NCI-H2196 treated with DMSO at 0.1 percent for 48 hours (cell line): Measurements from ENCODE around the gene TCERG1L.
"Not testable (repeated sequence)": the region's sequence is repeated elsewhere in the genome, so short reads cannot be mapped to it uniquely, and the experiment has no call there.

Experiments
- DNase-seq: peaks from one replicate; lab custom pipeline; 2025; ENCODE audit not compliant: unreplicated experiment; lab: John Stamatoyannopoulos, UW

TCERG1L gene

GRCh38 chr10:131149586-131149985 lies 161.9 kb downstream of the TCERG1L start:
- DNase-seq = no peak

GRCh38 chr10:131149111-131149510 lies 162.4 kb downstream of the TCERG1L start:
- DNase-seq = no peak

GRCh38 chr10:131148270-131148669 lies 163.3 kb downstream of the TCERG1L start:
- no peak for DNase-seq

- no peak for DNase-seq
These were observed 164.1 kb downstream of the TCERG1L start for GRCh38 chr10:131147301-131147975.

- no peak for DNase-seq
These were observed 164.7 kb downstream of the TCERG1L start for GRCh38 chr10:131146790-131147189.

- DNase-seq = no peak
These were observed 165.8 kb downstream of the TCERG1L start for GRCh38 chr10:131145756-131146155.

- no peak for DNase-seq
These were observed 166.7 kb downstream of the TCERG1L start for GRCh38 chr10:131144711-131145375.

- DNase-seq = no peak
These were observed 167.3 kb downstream of the TCERG1L start for GRCh38 chr10:131144196-131144595.

- no peak for DNase-seq
These were observed 167.9 kb downstream of the TCERG1L start for GRCh38 chr10:131143425-131144165.

GRCh38 chr10:131142517-131143380 lies 168.8 kb downstream of the TCERG1L start:
- DNase-seq = peak; percentile 62

- DNase-seq = peak; percentile 77
These were observed 169.6 kb downstream of the TCERG1L start for GRCh38 chr10:131141645-131142516.

- DNase-seq = no peak
These were observed 170.3 kb downstream of the TCERG1L start for GRCh38 chr10:131141207-131141606.

GRCh38 chr10:131140606-131141005 lies 170.9 kb downstream of the TCERG1L start:
- no peak for DNase-seq

GRCh38 chr10:131137223-131137622 lies 174.3 kb downstream of the TCERG1L start:
- no peak for DNase-seq

- DNase-seq = not testable (repeated sequence)
These were observed 175.2 kb downstream of the TCERG1L start for GRCh38 chr10:131136336-131136735.

GRCh38 chr10:131135716-131136115 lies 175.8 kb downstream of the TCERG1L start:
- DNase-seq = no peak

- no peak for DNase-seq
These were observed 176.9 kb downstream of the TCERG1L start for GRCh38 chr10:131134651-131135050.

- DNase-seq = no peak
These were observed 177.4 kb downstream of the TCERG1L start for GRCh38 chr10:131134001-131134576.

GRCh38 chr10:131132681-131133080 lies 178.8 kb downstream of the TCERG1L start:
- DNase-seq = no peak
